Stimulated activated CD4-positive, alpha-beta T cell treated with anti-CD3 and anti-CD28 coated beads, Interleukin-12 subunit alpha, Interleukin-12 subunit beta, amount 100 ng/mL, for 24 hours (primary cell): Measurements from ENCODE around the gene TMEM106B.
"Not testable (repeated sequence)": the region's sequence is repeated elsewhere in the genome, so short reads cannot be mapped to it uniquely, and the experiment has no call there.

ENCODE experiments used
- DNase-seq, 2 experiments: peaks; one replicate each; pipeline ENCODE4 v3.0.0-alpha.2; 2020; ENCODE audit warnings: low read depth in 2 of 2

Gene TMEM106B

DNA sequence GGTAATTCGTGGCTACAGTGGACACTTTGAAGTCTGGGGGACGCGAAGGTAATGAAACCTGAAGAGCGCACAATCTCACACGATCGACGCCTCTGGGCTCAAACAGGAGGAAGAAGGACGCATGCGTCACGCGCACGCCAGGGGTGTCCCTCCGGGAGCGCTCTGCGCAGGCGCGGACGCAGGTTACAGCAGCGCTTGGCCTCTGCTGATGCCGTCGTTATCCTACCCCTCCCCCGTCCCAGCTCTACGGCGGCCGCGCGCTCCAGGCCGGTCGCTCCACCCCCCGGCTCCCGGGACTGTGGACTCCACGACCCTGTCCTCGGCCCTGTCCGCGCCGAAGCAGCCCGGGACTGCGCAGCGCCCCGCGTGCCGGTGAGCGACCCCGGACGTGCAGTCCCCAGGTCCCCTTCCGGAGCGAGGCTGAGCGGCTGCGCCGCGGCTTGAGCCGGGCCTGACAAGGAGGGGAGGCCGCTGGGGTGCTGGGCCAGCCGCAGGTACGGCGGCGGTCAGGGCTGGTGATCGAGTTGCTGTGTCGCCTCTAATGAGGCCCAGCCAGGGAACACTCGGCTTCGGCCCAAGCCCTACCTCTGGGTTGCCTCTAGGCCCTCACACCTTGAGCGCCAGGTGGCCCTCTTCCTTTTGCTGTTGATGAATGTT, at the start of gene TMEM106B:
Gene TMEM106B, plus strand, starts transcription at position 241 of the 657 bp plus-strand sequence. CDS start 3,517 bp downstream, outside the sequence.
- DNase-seq: peak; percentile 92 to 93

DNA sequence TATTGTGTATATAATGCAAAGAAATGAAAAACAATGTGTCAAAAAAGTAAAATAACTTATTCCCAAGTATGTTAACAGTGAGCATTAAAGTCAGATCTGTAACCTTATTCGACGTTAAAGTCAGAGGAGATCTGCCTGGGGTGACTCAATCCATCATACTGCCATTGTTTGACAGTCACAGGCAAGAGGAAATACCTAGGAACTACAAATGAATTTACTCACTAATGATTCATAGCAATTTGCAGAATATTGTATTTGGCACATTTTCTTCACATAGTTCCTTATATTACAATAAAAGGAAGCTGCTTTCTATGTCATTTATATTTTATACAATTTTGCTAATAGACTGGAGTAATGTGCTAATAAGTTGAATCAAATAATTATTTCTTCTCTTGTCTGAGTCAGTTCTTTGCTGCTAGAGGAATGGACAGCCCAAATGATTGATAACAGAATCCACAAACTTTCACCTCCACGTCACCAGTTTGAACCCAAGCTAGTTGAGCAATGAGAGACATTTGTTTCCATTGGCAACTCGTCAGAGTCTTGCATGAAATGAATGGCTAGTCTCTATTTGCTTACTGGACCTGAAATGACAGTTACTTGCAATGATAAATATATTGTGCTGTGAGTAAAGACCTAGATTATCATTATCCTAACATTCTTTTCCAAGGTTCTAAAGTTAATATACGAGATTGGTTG, 48.5 kb upstream of the TMEM106B start:
- DNase-seq: no peak

DNA sequence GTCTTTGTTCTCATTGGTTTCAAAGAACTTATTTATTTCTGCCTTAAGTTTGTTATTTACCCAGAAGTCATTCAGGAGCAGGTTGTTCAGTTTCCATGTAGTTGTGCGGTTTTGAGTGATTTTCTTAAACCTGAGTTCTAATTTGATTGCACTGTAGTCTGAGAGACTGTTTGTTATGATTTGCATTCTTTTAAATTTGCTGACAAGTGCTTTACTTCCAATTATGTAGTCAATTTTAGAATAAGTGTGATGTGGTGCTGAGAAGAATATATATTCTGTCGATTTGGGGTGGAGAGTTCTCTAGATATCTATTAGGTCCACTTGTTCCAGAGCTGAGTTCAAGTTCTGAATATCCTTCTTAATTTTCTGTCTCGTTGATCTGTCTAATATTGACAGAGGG, 43.0 kb upstream of the TMEM106B start:
- not testable (repeated sequence) for DNase-seq

DNA sequence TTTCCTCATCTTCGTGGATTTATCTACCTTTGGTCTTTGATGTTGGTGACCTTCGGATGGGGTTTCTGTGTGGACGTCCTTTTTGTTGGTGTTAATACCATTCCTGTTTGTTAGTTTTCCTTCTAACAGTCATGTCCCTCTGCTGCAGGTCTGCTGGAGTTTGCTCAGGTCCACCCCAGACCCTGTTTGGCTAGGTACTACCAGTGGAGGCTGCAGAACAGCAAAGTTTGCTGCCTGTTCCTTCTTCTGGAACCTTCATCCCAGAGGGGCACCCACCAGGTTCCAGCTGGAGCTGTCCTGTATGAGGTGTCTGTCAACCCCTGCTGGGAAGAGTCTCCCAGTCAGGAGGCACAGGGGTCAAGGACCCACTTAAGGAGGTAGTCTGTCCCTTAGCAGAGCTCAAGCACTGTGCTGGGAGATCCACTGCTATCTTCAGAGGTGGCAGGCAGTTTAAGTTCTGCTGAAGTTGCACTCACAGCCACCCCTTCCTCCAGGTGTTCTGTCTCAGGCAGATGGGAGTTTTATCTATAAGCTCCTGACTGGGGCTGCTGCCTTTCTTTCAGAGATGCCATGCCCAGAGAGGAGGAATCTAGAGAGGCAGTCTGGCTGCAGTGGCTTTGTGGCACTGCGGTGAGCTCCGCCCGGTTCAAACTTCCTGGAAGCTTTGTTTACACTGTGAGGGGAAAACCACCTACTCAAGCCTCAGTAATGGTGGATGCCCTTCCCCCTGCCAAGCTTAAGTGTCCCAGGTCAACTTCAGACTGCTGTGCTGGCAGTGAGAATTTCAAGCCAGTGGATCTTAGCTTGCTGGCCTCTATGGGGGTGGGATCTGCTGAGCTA, 40.9 kb upstream of the TMEM106B start:
- DNase-seq: peak in 1 of 2 experiments; percentile 3

DNA sequence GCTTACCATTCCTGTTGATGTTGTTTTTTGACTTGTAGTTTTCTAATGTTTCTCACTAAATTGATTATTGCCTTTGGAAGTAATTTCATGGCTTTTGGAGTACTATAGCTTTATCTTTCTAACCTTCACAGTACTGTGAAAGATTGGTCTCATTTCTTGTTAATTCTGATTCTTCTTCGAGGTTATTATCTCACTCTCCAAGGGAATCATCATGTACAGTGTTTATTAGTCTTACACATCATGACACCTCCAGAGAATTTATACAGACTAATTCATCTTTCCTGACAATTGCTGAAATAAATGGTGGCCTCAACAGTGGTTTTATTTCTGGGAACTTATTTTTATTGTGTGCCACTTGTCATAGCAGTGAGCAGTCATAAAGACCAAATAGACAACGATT, 37.4 kb upstream of the TMEM106B start:
- DNase-seq: no peak

DNA sequence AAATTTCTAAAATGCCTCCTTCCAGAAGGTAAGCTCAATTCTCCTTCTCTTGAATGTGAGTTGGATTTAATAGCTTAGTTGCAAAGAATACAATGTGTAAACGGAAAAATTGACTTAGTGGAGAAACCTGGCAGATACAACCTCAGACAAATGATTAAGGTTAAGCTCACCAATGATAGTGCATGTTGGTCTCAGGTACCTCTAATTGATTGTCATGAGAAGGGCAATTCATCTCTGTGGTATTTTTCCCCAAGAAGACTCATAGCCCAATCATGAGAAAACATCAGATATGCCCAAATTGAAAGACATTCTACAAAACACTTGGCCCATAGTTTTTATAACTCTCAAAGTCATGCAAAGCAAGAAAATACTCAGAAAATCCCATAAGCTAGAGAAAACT, 36.2 kb upstream of the TMEM106B start:
- DNase-seq: no peak

DNA sequence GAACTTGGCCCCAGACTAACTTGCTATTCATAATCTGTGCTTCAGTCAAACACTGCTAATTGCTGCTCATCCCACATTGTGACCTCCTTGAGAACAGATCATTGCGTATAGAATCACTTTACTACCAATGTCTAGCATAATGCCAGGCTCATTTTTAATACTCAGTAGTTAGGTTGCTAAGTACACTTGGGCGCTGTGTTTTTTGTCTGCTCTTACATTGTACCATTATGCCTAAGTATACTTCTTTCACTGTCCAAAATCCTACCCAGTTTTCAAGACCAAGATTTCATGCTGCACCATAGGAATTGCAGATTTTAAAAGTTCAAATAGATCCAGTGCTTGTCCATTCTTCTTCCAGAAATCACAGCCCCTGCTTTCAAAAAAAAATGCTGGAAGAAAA, 32.8 kb upstream of the TMEM106B start:
- no peak for DNase-seq

DNA sequence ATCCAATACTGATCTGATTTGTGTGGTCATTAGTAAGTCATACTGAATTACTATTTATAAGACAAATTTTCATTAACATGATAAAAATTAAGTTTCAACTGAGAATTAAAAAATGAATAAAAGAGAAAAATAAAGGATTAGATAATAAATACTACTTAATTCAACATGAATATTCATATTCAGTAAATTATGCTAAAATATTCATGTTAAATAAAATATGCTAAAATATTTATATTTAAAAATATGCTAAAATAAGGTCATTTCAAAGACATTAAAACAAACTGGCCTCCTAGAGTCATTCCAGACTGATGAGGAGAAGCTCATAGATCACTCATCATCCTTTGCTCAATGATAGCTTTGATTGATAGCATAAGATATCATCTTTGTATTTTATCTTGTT, 16.7 kb upstream of the TMEM106B start:
- DNase-seq: no peak

DNA sequence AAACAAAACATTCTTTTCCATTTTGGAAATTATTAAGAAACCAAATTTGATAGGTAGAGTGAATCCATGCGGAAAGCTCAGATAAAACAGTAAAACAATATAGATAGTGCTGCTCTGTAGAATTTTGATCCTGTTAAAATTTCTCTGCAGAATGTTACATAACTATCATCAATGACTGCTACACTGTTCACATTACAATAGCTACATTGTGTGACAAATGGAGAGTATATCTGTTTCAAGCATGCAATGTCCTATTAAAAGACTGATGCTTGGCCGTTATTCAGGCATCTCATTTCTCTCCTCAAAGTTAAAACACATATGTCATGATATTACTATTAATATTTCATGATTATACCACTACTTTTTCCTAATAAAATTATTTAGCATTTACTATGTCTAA, 14.7 kb upstream of the TMEM106B start:
- no peak for DNase-seq

DNA sequence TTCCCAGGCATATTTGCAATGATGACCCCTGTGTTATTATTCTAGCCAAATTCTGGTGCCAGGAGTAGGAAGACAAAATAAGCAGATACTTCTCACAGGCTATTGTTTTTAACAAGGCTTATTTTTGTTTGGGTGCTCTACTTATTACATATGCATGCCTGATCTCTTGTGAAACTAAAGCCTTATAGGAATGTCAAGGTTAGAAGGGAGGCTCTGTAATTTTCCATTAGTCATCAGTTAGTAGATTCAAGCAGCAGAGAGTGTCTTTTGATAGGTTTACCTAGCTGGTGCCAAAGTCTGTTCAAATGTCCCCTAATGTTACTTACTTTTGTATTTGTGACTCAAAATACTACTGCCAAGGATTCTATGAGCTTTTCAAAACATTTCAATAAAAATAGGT, 11.7 kb upstream of the TMEM106B start:
- no peak for DNase-seq

DNA sequence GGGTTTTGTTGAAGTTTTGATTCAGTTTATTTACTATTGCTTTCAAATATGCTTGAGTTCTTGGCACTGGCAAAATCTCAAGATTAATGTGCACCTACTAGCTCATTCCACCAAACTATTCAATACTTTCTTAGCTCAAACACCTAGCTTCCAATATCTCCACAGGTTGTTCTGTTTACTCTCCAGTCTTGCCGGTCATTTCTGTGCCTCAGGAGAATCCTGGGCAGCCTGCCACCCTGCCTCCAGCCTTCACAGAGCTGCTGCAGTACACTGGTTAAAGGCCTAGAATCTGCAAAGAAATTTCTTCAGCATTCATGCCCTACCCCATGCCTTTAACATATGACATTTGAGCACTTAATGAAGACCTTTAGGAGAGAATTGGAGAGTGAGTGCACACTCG, 4.0 kb upstream of the TMEM106B start:
- DNase-seq: no peak

DNA sequence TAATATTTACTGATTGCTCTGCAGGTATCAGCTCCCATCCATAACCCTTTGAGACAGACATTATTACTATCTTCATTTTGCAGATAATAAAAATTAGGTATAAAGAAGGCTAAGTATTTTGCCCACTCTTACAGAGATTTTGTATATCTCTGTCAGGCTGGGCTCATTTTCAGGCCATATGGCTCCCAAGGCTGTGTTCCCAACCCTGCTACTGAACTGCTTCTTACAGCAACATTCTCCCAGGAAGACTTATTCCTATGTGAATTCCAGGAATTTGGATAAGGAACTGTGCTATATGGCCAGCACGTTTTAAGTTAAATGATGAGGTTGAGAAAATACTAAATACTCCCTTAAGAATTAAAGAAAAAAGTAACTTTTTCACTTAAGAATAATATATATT, 1.9 kb upstream of the TMEM106B start:
- DNase-seq: no peak

DNA sequence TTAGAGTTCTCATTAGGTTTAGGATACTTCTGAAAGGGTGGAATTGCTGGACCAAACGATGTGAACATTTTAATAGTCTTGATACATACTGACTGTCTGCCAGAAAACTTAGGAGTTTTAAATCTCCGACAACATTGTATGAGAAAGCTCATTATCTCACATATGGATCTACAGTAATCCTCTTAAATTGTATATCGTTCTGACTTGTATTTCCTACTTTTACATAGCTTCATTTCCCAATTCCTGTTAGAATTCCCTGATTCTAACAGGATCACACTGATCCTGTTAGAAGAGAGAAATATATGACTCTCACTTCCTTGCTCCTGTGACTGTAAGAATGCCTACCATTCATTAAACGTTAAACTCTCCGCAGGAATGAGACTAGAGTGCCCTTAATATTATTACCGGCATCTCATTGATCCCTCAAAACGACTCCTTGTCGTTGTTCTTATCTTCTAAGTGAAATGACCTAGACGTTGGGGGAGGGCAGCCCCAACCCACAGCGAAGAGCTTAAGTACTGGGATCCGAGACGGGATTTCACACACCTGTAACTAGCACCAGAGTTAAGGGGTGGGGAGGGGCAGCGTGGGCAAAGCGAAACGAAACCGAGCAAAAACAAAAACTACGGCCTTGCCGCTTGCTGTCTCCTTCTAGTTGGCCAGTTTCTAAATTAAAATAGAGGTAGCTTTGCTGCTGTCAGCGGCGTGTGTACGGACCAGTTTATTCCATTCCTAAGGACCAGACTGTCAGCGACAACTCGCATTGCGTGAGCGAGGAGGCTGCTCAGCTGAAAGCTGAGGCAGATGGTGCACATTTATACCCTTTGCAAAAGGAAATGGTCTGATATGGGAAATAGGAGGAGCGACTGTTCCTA, 678 bp upstream of the TMEM106B start:
- DNase-seq: peak in 1 of 2 experiments; percentile 17

DNA sequence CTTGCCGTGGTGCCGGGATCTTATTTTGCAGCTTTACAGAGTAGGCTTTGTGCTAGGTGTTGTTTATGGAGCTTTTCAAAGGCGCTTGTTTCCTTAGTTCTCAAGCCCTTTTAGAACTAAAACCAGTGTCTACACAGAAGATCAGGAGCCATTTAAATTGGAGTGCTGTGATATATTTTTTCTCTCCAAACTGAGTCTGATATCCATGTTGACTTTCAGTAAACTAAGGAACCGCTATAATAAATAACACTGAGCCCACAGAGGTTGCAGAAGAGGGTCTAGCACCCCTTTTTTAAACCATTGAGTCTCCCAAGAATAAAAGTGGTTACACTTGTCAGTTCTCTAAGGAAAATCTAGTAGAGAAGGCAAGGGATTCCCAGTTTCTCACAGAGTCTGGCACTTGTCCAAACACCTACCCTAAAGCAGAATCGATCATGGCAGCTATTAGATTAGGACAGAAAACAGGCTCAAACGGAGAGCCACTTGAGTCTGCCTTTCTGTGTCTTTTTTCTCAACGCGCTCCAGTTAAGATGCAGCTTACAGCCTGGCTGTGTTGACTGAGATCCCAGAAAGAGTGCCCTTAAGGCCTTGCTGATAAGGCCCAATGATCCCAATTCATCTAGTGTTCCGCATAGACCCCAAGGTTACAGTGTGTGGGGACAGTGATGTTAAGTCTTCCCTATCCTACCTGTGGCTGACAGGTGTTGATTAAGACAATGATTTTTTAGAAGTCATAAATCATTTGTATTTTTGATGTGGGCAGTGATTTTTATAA, 804 bp downstream of the TMEM106B start:
- DNase-seq: no peak

DNA sequence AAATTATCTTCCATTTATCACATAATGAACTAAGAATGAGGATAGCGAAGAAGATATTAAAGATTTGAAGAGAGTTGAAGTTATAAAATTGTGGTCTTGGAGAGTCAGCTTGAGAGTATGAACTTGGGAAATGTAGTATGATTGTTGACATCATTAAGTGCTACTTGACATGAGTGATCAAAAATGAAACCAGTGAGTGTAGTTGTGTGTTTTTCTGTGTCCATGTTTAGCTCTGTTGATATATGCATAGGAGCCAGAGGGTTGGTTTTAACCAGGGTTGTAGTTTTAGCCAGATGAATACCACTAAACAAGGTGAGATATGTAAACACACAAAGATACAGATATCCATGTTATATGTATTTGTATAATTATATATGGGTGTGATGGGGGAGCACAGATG, 6.2 kb downstream of the TMEM106B start:
- no peak for DNase-seq

DNA sequence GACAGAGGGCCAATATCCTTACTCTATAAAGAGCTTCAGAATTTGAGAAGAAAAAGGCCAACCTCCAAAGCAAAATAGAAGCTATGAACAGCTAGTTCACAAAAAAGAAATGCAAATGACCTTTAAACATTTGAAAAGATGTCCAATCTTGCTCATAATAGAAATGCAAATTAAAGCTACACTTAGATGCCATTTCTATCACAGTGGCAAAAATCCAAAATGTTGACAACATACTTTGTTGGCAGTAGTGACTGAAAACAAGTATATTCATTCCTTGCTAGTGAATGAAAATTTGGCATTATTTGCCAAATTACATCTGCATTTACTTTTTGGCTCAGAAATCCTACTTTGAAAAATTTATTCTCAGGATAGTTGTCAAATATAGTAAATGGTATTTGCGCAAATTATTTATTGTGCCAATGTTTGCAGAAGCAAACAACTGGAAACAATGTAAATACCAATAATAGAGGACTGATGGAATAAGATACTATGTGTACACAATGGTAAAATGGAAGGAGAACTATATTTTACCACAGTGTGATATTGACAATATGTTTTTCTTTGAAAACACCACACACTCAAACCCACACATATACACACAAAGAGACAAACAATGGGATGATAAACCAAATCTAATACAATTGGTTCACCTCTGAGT, 9.4 kb downstream of the TMEM106B start:
- no peak for DNase-seq

DNA sequence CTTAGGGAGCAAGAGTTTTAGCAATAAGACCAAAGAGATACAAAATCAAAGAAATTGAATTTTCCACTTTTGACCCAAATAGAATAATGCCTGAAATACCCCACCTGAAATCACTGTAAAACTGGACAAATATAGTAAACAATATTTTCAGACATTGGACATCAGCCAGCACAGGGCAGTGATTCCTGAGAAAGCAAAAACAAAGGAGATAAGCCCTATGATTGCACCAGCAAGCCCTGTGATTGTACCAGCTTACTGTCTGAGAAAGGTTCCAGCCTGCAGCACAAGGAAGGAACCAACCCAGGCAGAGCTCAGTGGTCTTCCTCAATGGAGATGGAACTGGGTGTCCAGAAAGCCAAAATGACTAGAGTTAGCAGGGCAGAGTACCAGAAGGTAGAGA, 10.3 kb downstream of the TMEM106B start:
- DNase-seq: no peak

DNA sequence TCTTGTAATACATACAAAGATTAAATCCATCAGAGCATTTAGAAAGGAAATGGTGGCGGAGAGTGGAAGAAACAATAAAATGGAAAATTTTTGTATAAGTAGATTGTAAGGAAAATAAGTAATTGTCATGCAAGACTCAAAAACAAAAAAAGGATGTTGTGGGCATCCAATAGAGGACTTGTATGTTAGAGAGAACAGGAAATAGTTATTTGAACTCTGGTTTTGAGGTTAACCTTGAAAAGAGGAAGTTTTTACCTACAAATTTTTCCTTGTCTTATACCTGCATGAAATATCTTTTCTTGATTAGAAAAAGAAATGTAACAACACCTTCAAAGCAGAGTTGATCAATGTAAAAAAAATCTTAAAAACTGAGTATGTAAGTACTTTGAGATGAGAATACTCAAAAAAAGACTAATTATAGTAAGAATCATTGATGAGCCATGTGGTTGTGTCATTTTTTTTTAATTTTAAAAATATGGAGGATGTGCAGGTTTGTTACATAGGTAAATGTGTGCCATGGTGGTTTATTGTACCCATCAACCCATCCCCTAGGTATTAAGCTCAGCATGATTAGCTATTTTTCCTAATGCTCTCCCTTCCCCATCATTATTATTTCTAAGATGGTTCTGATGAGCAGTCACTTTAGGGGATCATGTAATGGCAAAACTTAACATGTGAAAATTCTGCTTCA, 11.9 kb downstream of the TMEM106B start:
- DNase-seq: no peak

DNA sequence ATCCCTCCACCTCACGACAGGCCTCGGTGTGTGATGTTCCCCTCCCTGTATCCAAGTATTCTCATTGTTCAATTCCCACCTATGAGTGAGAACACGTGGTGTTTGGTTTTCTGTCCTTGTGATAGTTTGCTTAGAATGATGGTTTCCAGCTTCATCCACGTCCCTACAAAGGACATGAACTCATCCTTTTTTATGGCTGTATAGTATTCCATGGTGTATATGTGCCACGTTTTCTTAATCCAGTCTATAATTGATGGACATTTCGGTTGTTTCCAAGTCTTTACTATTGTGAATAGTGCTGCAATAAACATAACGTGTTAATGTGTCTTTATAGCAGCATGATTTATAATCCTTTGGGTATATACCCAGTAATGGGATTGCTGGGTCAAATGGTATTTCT, 13.9 kb downstream of the TMEM106B start:
- not testable (repeated sequence) for DNase-seq

DNA sequence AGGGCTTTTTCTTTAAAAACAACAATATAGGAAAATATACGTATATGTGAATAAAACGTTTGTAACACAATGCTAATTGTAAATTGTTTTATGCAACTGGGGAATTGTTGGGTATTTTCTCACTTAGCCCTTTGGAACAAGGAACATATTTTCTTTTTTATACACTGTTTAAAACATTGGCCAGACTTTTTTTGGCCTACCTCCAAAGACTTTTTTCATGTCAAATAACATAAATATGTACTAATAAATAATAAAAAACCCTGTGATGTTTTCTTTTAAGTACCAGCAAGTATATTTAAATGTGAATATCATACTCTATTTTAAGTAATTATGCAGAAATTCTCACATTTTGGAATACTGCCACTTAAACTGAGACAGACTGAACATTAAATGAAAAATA, 15.7 kb downstream of the TMEM106B start:
- DNase-seq: no peak
